GM21737 (cell line): ENCODE data around the gene UPK3B.
A peak's percentile ranks its signal among the peaks of the same experiment; 100 is the strongest.
"Not testable (repeated sequence)": the region's sequence is repeated elsewhere in the genome, so short reads cannot be mapped to it uniquely, and the experiment has no call there.

ENCODE experiments used
- ATAC-seq: cut with Tn5 transposase; IDR thresholded peaks from one replicate; pipeline ENCODE4 v1.9.1; 2021; ENCODE audit warnings: mild to moderate bottlenecking, moderate library complexity; ENCODE audit not compliant: unreplicated experiment

UPK3B gene

GRCh38 chr7:76512941-76513816 lies 2.8 kb downstream of the UPK3B start:
- no peak for ATAC-seq

- no peak for ATAC-seq
These were observed 3.8 kb downstream of the UPK3B start for GRCh38 chr7:76513817-76514799.

GRCh38 chr7:76514926-76515771 lies 4.8 kb downstream of the UPK3B start:
- ATAC-seq: no peak

GRCh38 chr7:76515999-76516443 lies 5.7 kb downstream of the UPK3B start:
- ATAC-seq: no peak

GRCh38 chr7:76516932-76517331 lies 6.6 kb downstream of the UPK3B start:
- ATAC-seq: not testable (repeated sequence)

GRCh38 chr7:76526183-76526582 lies 15.8 kb downstream of the UPK3B start:
- ATAC-seq: not testable (repeated sequence)

GRCh38 chr7:76531643-76532042 lies 21.3 kb downstream of the UPK3B start:
- ATAC-seq: not testable (repeated sequence)

GRCh38 chr7:76543197-76543596 lies 32.8 kb downstream of the UPK3B start, which contains the start of gene SPDYE16:
Gene SPDYE16, minus strand, starts transcription at chr7:76543297. Its CDS starts 1,838 bp downstream, at chr7:76541459.
- ATAC-seq: not testable (repeated sequence)

- ATAC-seq: peak; percentile 99
These were observed 38.9 kb downstream of the UPK3B start for GRCh38 chr7:76549025-76549854.

- ATAC-seq: not testable (repeated sequence)
These were observed 39.5 kb downstream of the UPK3B start for GRCh38 chr7:76549855-76550248.

GRCh38 chr7:76551992-76552391 lies 41.6 kb downstream of the UPK3B start:
- ATAC-seq: not testable (repeated sequence)

- not testable (repeated sequence) for ATAC-seq
These were observed 49.3 kb downstream of the UPK3B start for GRCh38 chr7:76559685-76560084.

GRCh38 chr7:76560157-76560556 lies 49.8 kb downstream of the UPK3B start:
- not testable (repeated sequence) for ATAC-seq

- not testable (repeated sequence) for ATAC-seq
These were observed 51.0 kb downstream of the UPK3B start for GRCh38 chr7:76561342-76561741.

- not testable (repeated sequence) for ATAC-seq
These were observed 54.6 kb downstream of the UPK3B start for GRCh38 chr7:76565001-76565400.
